Mesenchymal stem cell (in vitro differentiated cells and primary cell): ENCODE results near the gene SOCS3.

Experiments used
- DNase-seq: peaks from one replicate; pipeline ENCODE4 v3.0.0-alpha.2; 2013
- H2AFZ ChIP-seq: one replicate; pipeline ENCODE4 v1.6.1; 2013; ENCODE audit warnings: low read depth, mild to moderate bottlenecking, control low read depth, inconsistent platforms, low read length, moderate library complexity
- H2AK5ac ChIP-seq: 2 replicates; pipeline ENCODE4 v1.6.1; 2013; ENCODE audit warnings: low read length, moderate library complexity, mild to moderate bottlenecking, inconsistent platforms; ENCODE audit not compliant: severe bottlenecking
- H2BK120ac ChIP-seq: one replicate; pipeline ENCODE4 v1.6.1; 2013; ENCODE audit warnings: low read depth, mild to moderate bottlenecking, inconsistent platforms, low read length, moderate library complexity
- H2BK12ac ChIP-seq, 2 experiments: one replicate each; pipeline ENCODE4 v1.6.1; 2013; ENCODE audit warnings: inconsistent platforms in 2 of 2, low read length in 2 of 2, mild to moderate bottlenecking in 2 of 2, moderate library complexity in 2 of 2, control low read depth in 1 of 2
- H2BK15ac ChIP-seq: one replicate; pipeline ENCODE4 v1.6.1; 2013; ENCODE audit warnings: mild to moderate bottlenecking, low read depth, inconsistent platforms; ENCODE audit not compliant: poor library complexity, severe bottlenecking
- H2BK5ac ChIP-seq: 2 replicates; pipeline ENCODE4 v1.6.1; 2013; ENCODE audit warnings: low read depth, mild to moderate bottlenecking, low read length, control low read depth, inconsistent platforms; ENCODE audit not compliant: poor library complexity, severe bottlenecking
- H3K14ac ChIP-seq, 2 experiments: one replicate each; pipeline ENCODE4 v1.6.1; 2013; ENCODE audit warnings: inconsistent platforms in 2 of 2, low read length in 2 of 2, control low read depth in 1 of 2, mild to moderate bottlenecking in 1 of 2, moderate library complexity in 1 of 2
- H3K18ac ChIP-seq, 2 experiments: one replicate each; pipeline ENCODE4 v1.6.1; 2013; ENCODE audit warnings: inconsistent platforms in 2 of 2, low read length in 2 of 2, control low read depth in 1 of 2, low read depth in 1 of 2, mild to moderate bottlenecking in 1 of 2
- H3K23ac ChIP-seq, 2 experiments: one replicate each; pipeline ENCODE4 v1.6.1; 2013; ENCODE audit warnings: inconsistent platforms in 2 of 2, low read length in 2 of 2, mild to moderate bottlenecking in 2 of 2, moderate library complexity in 2 of 2, control low read depth in 1 of 2
- H3K27ac ChIP-seq: 2 replicates; pipeline ENCODE4 v1.5.1; 2013; ENCODE audit warnings: mild to moderate bottlenecking, moderate library complexity, low read length, control low read depth, inconsistent platforms; ENCODE audit not compliant: poor library complexity, severe bottlenecking
- H3K27me3 ChIP-seq, 2 experiments: 2 replicates each; pipeline versions ENCODE4 v1.6.1 to v1.7.0; 2013; ENCODE audit warnings: low read length in 2 of 2, mild to moderate bottlenecking in 2 of 2, moderate library complexity in 2 of 2, control low read depth in 1 of 2, inconsistent platforms in 1 of 2; ENCODE audit not compliant: control insufficient read depth in 1 of 2, insufficient read depth in 1 of 2
- H3K36me3 ChIP-seq, 2 experiments: 2 replicates each; pipeline versions ENCODE4 v1.6.1 to v1.7.0; 2013; ENCODE audit warnings: low read length in 2 of 2, control low read depth in 1 of 2, inconsistent platforms in 1 of 2, low read depth in 1 of 2, mild to moderate bottlenecking in 1 of 2; ENCODE audit not compliant: insufficient read depth in 2 of 2, control insufficient read depth in 1 of 2
- H3K4ac ChIP-seq, 2 experiments: one replicate each; pipeline ENCODE4 v1.6.1; 2013; ENCODE audit warnings: inconsistent platforms in 2 of 2, low read length in 2 of 2, mild to moderate bottlenecking in 2 of 2, moderate library complexity in 2 of 2, control low read depth in 1 of 2, low read depth in 1 of 2
- H3K4me1 ChIP-seq: 2 replicates; pipeline ENCODE4 v1.6.1; 2013; ENCODE audit warnings: low read depth, low read length, control low read depth; ENCODE audit not compliant: control insufficient read depth, insufficient read depth
- H3K4me2 ChIP-seq: 2 replicates; pipeline ENCODE4 v1.6.1; 2013; ENCODE audit warnings: low read length, mild to moderate bottlenecking, inconsistent platforms; ENCODE audit not compliant: poor library complexity, severe bottlenecking
- H3K4me3 ChIP-seq, 2 experiments: 2 replicates each; pipeline versions ENCODE4 v1.5.1 to v1.7.0; 2013; ENCODE audit warnings: low read length in 2 of 2, mild to moderate bottlenecking in 2 of 2, control low read depth in 1 of 2, low read depth in 1 of 2; ENCODE audit not compliant: insufficient read depth in 1 of 2
- H3K79me1 ChIP-seq: replicated peaks from 2 replicates; pipeline ENCODE4 v1.6.1; 2013; ENCODE audit warnings: mild to moderate bottlenecking, control low read depth, low read length, inconsistent platforms; ENCODE audit not compliant: poor library complexity, severe bottlenecking
- H3K9ac ChIP-seq: 2 replicates; pipeline ENCODE4 v1.7.0; 2013; ENCODE audit warnings: mild to moderate bottlenecking, low read length, moderate library complexity
- H3K9me3 ChIP-seq: 2 replicates; pipeline ENCODE4 v1.7.0; 2013; ENCODE audit warnings: mild to moderate bottlenecking, low read length; ENCODE audit not compliant: control insufficient read depth
- H4K8ac ChIP-seq: one replicate; pipeline ENCODE4 v1.6.1; 2013; ENCODE audit warnings: inconsistent platforms, mild to moderate bottlenecking, low read length, moderate library complexity
- H4K91ac ChIP-seq: one replicate; pipeline ENCODE4 v1.6.1; 2013; ENCODE audit warnings: mild to moderate bottlenecking, low read length, inconsistent platforms
- WGBS: methylation state at CpG from one replicate; pipeline ENCODE4 v1.1.7; 2013; ENCODE audit warnings: mixed read lengths; 5-methylcytosine and 5-hydroxymethylcytosine counted together

The SOCS3 gene

GRCh38 chr17:78356101-78356713 is 3.7 kb downstream of the SOCS3 start:
- peak overlapping the region; percentile 41 for H3K4me2 ChIP-seq
- H4K8ac ChIP-seq, result no peak overlapping the region
- H2AFZ ChIP-seq, result no peak overlapping the region
- WGBS, result 22% methylated on average over 14 of the region's 16 CpGs
- peak overlapping the region; percentile 49 for H2BK15ac ChIP-seq
- H3K4ac ChIP-seq, result no peak overlapping the region
- peak overlapping the region in 1 of 2 experiments; percentile 79 for H3K14ac ChIP-seq
- H3K79me1 ChIP-seq, result no peaks in the 10 kb centered on the region
- H2AK5ac ChIP-seq, result peak overlapping the region; percentile 73
- H3K9ac ChIP-seq, result peak overlapping the region; percentile 76
- H3K4me1 ChIP-seq, result peaks cover 64% of the 10 kb centered on the region
- H3K4me3 ChIP-seq, result peak overlapping the region in 1 of 2 experiments; percentile 75
- no peak overlapping the region for H3K23ac ChIP-seq
- no peaks in the 10 kb centered on the region for H3K9me3 ChIP-seq
- H2BK120ac ChIP-seq, result peak overlapping the region; percentile 24
- no peaks in the 10 kb centered on the region for H3K27me3 ChIP-seq
- peak overlapping the region; percentile 58 to 68 for H3K18ac ChIP-seq
- peak overlapping the region; percentile 41 for H4K91ac ChIP-seq
- no peak overlapping the region for H2BK5ac ChIP-seq
- H3K36me3 ChIP-seq, result peaks cover 32 to 38% of the 10 kb centered on the region in 2 experiments
- H3K27ac ChIP-seq, result peak overlapping the region; percentile 70
- DNase-seq, result peak; percentile 96
- peak overlapping the region; percentile 46 to 55 for H2BK12ac ChIP-seq

- no peak overlapping the region for H4K8ac ChIP-seq
- WGBS, result 72% methylated on average over 3 of the region's 3 CpGs
Measured at GRCh38 chr17:78355701-78356100, 4.2 kb downstream of the SOCS3 start.

GRCh38 chr17:78355045-78355641 is 4.7 kb downstream of the SOCS3 start:
- no peak overlapping the region for H3K27ac ChIP-seq
- H2AK5ac ChIP-seq, result peak overlapping the region; percentile 73
- H2BK12ac ChIP-seq, result peak overlapping the region in 1 of 2 experiments; percentile 75
- no peaks in the 10 kb centered on the region for H3K27me3 ChIP-seq
- H3K4me3 ChIP-seq, result no peak overlapping the region
- H2AFZ ChIP-seq, result no peak overlapping the region
- H4K8ac ChIP-seq, result no peak overlapping the region
- H2BK5ac ChIP-seq, result no peak overlapping the region
- H3K9me3 ChIP-seq, result no peaks in the 10 kb centered on the region
- peak overlapping the region; percentile 65 for H2BK15ac ChIP-seq
- peaks cover 56% of the 10 kb centered on the region for H3K4me1 ChIP-seq
- H3K4ac ChIP-seq, result peak overlapping the region; percentile 19 to 89
- H3K36me3 ChIP-seq, result peaks cover 32 to 38% of the 10 kb centered on the region in 2 experiments
- WGBS, result 66% methylated on average over 9 of the region's 9 CpGs
- H2BK120ac ChIP-seq, result peak overlapping the region; percentile 12
- DNase-seq, result no peak
- H3K14ac ChIP-seq, result no peak overlapping the region
- no peaks in the 10 kb centered on the region for H3K79me1 ChIP-seq
- H3K23ac ChIP-seq, result no peak overlapping the region
- no peak overlapping the region for H3K4me2 ChIP-seq
- peak overlapping the region; percentile 78 for H4K91ac ChIP-seq
- peak overlapping the region; percentile 44 to 48 for H3K18ac ChIP-seq
- peak overlapping the region; percentile 76 for H3K9ac ChIP-seq

More at GRCh38 chr17:78355701-78356100, 4.2 kb downstream of the SOCS3 start:
- Histone ChIP-seq H4K91ac (no peak overlapping the region), H3K14ac (peak overlapping the region in 1 of 2 experiments; percentile 48), H2BK5ac (no peak overlapping the region), H3K9me3 (no peaks in the 10 kb centered on the region), H3K9ac (peak overlapping the region; percentile 76), H3K18ac (no peak overlapping the region), H2BK15ac (peak overlapping the region; percentile 49), H2AFZ (no peak overlapping the region), H3K27me3 (no peaks in the 10 kb centered on the region), H2BK120ac (peak overlapping the region; percentile 24), H3K4me3 (peak overlapping the region in 1 of 2 experiments; percentile 75), H2BK12ac (peak overlapping the region; percentile 38 to 72), H3K27ac (peak overlapping the region; percentile 70), H3K4ac (no peak overlapping the region), H3K4me2 (no peak overlapping the region), H3K36me3 (peaks cover 32 to 38% of the 10 kb centered on the region in 2 experiments), H3K79me1 (no peaks in the 10 kb centered on the region), H2AK5ac (peak overlapping the region; percentile 73), H3K23ac (no peak overlapping the region), H3K4me1 (peaks cover 60% of the 10 kb centered on the region)
- DNase-seq, result no peak

GRCh38 chr17:78353834-78354233 is 6.0 kb downstream of the SOCS3 start:
- Histone ChIP-seq H3K36me3 (peaks cover 31 to 38% of the 10 kb centered on the region in 2 experiments), H3K27ac (peak overlapping the region; percentile 97), H3K9ac (peak overlapping the region; percentile 85), H2BK15ac (peak overlapping the region; percentile 78), H4K91ac (peak overlapping the region; percentile 96), H3K4me3 (peak overlapping the region in 1 of 2 experiments; percentile 68), H2BK12ac (peak overlapping the region; percentile 91 to 94), H2AFZ (no peak overlapping the region), H3K27me3 (no peaks in the 10 kb centered on the region), H3K79me1 (no peaks in the 10 kb centered on the region), H3K9me3 (no peaks in the 10 kb centered on the region), H3K4ac (peak overlapping the region; percentile 79 to 80), H3K18ac (peak overlapping the region; percentile 90 to 93), H3K4me2 (peak overlapping the region; percentile 63), H2AK5ac (peak overlapping the region; percentile 98), H3K14ac (peak overlapping the region in 1 of 2 experiments; percentile 77), H2BK5ac (peak overlapping the region; percentile 97), H3K23ac (no peak overlapping the region), H2BK120ac (peak overlapping the region; percentile 97), H4K8ac (peak overlapping the region; percentile 74), H3K4me1 (peaks cover 60% of the 10 kb centered on the region)
- WGBS, result 86% methylated on average over 8 of the region's 8 CpGs
- no peak for DNase-seq
